Small intestine (tissue), 7 donors: ENCODE results near the gene DNAJB6. TPM values are rescaled to one million over a fixed set of nuclear protein-coding genes. Genes with fewer than 3 reads are reported as not detected.
"Not testable (repeated sequence)": the region's sequence is repeated elsewhere in the genome, so short reads cannot be mapped to it uniquely, and the experiment has no call there.

Experiments used
- DNase-seq, 2 donors: peaks; one replicate each; pipeline versions ENCODE4 v3.0.0 to v3.0.0-alpha.2; 2013
- FAIRE-seq: peaks from 2 replicates; lab custom pipeline; 2012; peaks lifted over from hg19 to GRCh38; lab: Jason Lieb, UNC
- H3K27ac ChIP-seq, 3 donors: one replicate each; pipeline ENCODE4 v1.5.1; 2013; ENCODE audit warnings: low read length in 2 of 3, mild to moderate bottlenecking in 2 of 3, control low read depth in 1 of 3, inconsistent platforms in 1 of 3, low read depth in 1 of 3, moderate library complexity in 1 of 3
- H3K27me3 ChIP-seq, 3 donors: one replicate each; pipeline ENCODE4 v1.6.1; 2013; ENCODE audit warnings: low read length in 3 of 3, inconsistent platforms in 1 of 3; ENCODE audit not compliant: control insufficient read depth in 3 of 3, insufficient read depth in 3 of 3
- H3K36me3 ChIP-seq, 3 donors: one replicate each; pipeline ENCODE4 v1.6.1; 2013; ENCODE audit warnings: low read length in 3 of 3, inconsistent platforms in 1 of 3, low read depth in 1 of 3, mild to moderate bottlenecking in 1 of 3, moderate library complexity in 1 of 3; ENCODE audit not compliant: control insufficient read depth in 3 of 3, insufficient read depth in 2 of 3
- H3K4me1 ChIP-seq, 3 donors: one replicate each; pipeline ENCODE4 v1.6.1; 2013; ENCODE audit warnings: low read length in 2 of 3, inconsistent platforms in 1 of 3, low read depth in 1 of 3, mild to moderate bottlenecking in 1 of 3, moderate library complexity in 1 of 3; ENCODE audit not compliant: control insufficient read depth in 3 of 3, insufficient read depth in 2 of 3
- H3K4me3 ChIP-seq, 3 donors: one replicate each; pipeline ENCODE4 v1.5.1; 2013; ENCODE audit warnings: low read length in 3 of 3, control low read depth in 1 of 3, inconsistent platforms in 1 of 3, low read depth in 1 of 3, mild to moderate bottlenecking in 1 of 3, moderate library complexity in 1 of 3
- H3K9me3 ChIP-seq, 2 donors: one replicate each; pipeline ENCODE4 v1.6.1; 2013; ENCODE audit warnings: low read depth in 1 of 2, low read length in 1 of 2; ENCODE audit not compliant: control insufficient read depth in 2 of 2, insufficient read depth in 1 of 2
- WGBS, 3 donors: extraction: QIAGEN DNeasy Blood & Tissue Kit; methylation state at CpG; one replicate each; pipeline ENCODE4 v1.1.7; 2013; 5-methylcytosine and 5-hydroxymethylcytosine counted together
- polyA plus RNA-seq, 4 donors: library from polyadenylated mRNA; stranded (reverse) in 3 of 4; unstranded in 1 of 4; fragments of 200-250 nt in 3 of 4; fragments of 120-200 nt in 1 of 4; gene quantifications; one replicate each; pipeline versions ENCODE4 v1.2.1 to v1.2.3, GENCODE V29; 2013
- donor health status: healthy with polysubstance abuse.
- donor health status: control.
- donor health status: control.
- donor health status: Bipolar disorder and iron deficiency.
- donor health status: healthy.

Gene DNAJB6
- polyA plus RNA-seq, 4 donors, result 61.7 to 88.1 (median 66.9) TPM

DNA sequence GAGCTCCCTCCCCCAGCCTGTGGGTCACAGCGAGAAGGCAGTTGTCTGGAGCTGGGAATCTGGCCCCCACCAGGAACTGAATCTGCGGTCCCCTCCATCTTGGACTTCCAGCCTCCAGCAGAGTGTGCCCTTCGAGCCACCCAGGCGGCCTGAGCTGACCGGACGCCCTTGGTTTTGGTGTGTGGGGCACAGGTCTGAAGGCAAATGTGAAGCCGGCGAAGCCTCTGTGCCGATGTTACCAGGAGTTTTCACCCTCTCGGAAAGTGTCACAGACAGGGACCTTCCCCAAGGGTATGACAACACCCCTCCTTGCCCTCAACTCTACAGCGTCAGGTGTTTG is 109.1 kb downstream of the DNAJB6 start:
- Histone ChIP-seq H3K9me3 (peaks cover 0 to 4% of the 10 kb centered on the region in 2 donors), H3K4me1 (no peaks in the 10 kb centered on the region), H3K27me3 (no peaks in the 10 kb centered on the region), H3K4me3 (no peak overlapping the region), H3K27ac (no peak overlapping the region), H3K36me3 (no peaks in the 10 kb centered on the region)
- no peak for FAIRE-seq
- 89 to 97% (median 91%) methylated on average over 11 of the region's 11 CpGs for WGBS, 3 donors
- no peak for DNase-seq

GRCh38 chr7:157446322-157446721 is 109.5 kb downstream of the DNAJB6 start:
- no peak for FAIRE-seq
- Histone ChIP-seq H3K4me3 (no peak overlapping the region), H3K4me1 (no peaks in the 10 kb centered on the region), H3K9me3 (peaks cover 0 to 4% of the 10 kb centered on the region in 2 donors), H3K36me3 (no peaks in the 10 kb centered on the region), H3K27me3 (no peaks in the 10 kb centered on the region), H3K27ac (no peak overlapping the region)
- WGBS, 3 donors, result 63 to 65% (median 63%) methylated on average over 6 of the region's 6 CpGs
- DNase-seq, result no peak

GRCh38 chr7:157454003-157454402 is 117.2 kb downstream of the DNAJB6 start:
- 82 to 87% (median 86%) methylated on average over 12 of the region's 12 CpGs for WGBS, 3 donors
- not testable (repeated sequence) for FAIRE-seq, H3K4me1 ChIP-seq, H3K4me3 ChIP-seq, DNase-seq, H3K27me3 ChIP-seq, H3K36me3 ChIP-seq, H3K27ac ChIP-seq, H3K9me3 ChIP-seq

DNA sequence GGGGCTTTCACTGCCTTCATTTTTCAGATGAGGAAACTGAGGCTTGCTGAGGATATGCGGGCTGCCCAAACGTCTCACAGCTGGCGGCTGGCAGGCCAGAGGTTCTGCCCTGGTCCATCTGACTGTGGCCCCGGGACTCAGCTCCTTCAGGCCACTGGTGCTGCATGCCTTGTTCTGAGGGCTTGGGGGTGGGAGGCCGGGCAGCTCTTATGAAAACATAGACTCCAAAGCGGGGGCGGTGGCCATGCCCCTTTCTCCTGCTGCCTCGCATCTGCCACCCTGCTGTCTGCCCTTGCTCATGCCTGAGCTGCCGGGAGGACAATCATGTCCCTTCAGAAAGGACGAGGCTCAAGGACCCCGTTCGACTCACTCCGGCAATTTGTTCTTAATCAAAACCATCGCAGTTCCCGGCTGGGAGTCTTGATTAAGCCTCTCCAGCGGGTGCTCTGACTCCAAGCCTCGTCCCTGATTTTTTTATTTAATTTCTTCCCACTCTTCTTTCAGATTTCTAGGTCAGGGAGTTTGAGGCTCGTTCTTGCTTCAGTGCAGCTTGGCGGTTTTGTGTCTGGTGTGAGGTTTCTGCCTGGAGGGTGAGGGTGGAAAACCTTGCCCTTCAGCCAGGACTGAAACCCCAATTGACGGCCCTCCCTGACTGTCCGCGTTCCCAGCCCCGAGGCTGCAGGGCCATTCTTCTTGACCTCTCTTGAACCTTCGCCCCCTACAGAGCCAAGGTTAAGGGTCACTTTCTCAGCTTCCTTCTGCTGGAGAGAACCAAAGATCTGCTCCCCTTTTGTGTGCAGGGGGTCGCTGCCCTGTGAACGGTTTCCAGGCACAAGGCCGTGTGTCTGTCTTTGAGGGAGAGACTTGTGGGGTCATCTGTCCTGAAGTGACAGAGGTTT is 120.8 kb downstream of the DNAJB6 start:
- no peaks in the 10 kb centered on the region for H3K4me1 ChIP-seq
- WGBS, 3 donors, result 64 to 73% (median 72%) methylated on average over 27 of the region's 27 CpGs
- no peak for DNase-seq
- H3K27ac ChIP-seq, result no peak overlapping the region
- FAIRE-seq, result no peak
- H3K4me3 ChIP-seq, result no peak overlapping the region
- no peaks in the 10 kb centered on the region for H3K36me3 ChIP-seq
- H3K27me3 ChIP-seq, result peaks cover 0 to 4% (median 2%) of the 10 kb centered on the region in 3 donors
- H3K9me3 ChIP-seq, result no peaks in the 10 kb centered on the region

- FAIRE-seq, result no peak
- Histone ChIP-seq H3K27ac (no peak overlapping the region), H3K36me3 (no peaks in the 10 kb centered on the region), H3K9me3 (no peaks in the 10 kb centered on the region), H3K4me1 (no peaks in the 10 kb centered on the region), H3K4me3 (no peak overlapping the region), H3K27me3 (peaks cover 0 to 4% (median 2%) of the 10 kb centered on the region in 3 donors)
- 77 to 85% (median 80%) methylated on average over 9 of the region's 9 CpGs for WGBS, 3 donors
- no peak for DNase-seq
Observed at GRCh38 chr7:157458254-157458633, 121.4 kb downstream of the DNAJB6 start.

DNA sequence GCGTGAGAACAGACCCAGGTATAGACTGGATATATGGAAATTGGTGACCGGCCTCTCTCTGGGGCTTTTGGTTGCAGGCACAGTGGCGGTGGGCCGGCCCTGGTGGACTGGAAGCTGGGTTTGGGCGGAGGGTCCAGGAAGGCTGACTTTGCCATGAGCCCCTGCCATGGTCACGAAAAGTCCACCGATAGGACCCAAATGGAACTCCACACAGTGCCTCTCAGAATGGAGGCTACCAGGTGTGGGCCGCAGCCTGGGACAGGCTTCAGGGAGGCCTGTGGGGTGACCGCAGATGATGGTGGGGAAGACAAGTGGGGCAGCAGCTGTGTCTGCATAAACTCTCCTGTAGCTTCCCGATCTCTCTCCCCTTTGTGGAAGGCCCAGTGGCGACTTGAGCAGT is 123.2 kb downstream of the DNAJB6 start:
- 92 to 96% (median 94%) methylated on average over 11 of the region's 11 CpGs for WGBS, 3 donors
- Histone ChIP-seq H3K27me3 (peaks cover 0 to 6% (median 2%) of the 10 kb centered on the region in 3 donors), H3K27ac (no peak overlapping the region), H3K4me3 (no peak overlapping the region), H3K36me3 (no peaks in the 10 kb centered on the region), H3K4me1 (no peaks in the 10 kb centered on the region), H3K9me3 (no peaks in the 10 kb centered on the region)
- no peak for FAIRE-seq
- DNase-seq, result no peak

DNA sequence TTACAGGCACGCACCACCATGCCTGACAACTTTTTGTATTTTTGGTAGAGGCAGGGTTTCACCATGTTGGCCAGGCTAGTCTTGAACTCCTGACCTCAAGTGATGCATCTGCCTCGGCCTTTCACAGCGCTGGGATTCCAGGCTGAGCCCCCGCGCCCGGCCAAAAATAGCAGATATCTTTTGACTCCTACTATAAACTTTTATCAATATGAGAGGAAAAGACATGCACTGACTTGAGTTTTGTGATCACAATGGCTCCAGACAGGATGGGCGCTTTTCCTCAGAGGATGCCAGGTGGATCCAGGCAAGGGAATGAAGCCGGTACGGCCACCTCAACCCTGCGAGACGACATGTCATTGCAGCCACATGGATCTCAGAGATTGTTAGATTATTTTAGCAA is 123.9 kb downstream of the DNAJB6 start:
- H3K4me1 ChIP-seq, result no peaks in the 10 kb centered on the region
- no peak for FAIRE-seq
- no peak for DNase-seq
- H3K36me3 ChIP-seq, result no peaks in the 10 kb centered on the region
- 84 to 85% (median 84%) methylated on average over 11 of the region's 11 CpGs for WGBS, 3 donors
- H3K27ac ChIP-seq, result no peak overlapping the region
- H3K27me3 ChIP-seq, result peaks cover 0 to 6% (median 2%) of the 10 kb centered on the region in 3 donors
- no peak overlapping the region for H3K4me3 ChIP-seq
- H3K9me3 ChIP-seq, result no peaks in the 10 kb centered on the region

DNA sequence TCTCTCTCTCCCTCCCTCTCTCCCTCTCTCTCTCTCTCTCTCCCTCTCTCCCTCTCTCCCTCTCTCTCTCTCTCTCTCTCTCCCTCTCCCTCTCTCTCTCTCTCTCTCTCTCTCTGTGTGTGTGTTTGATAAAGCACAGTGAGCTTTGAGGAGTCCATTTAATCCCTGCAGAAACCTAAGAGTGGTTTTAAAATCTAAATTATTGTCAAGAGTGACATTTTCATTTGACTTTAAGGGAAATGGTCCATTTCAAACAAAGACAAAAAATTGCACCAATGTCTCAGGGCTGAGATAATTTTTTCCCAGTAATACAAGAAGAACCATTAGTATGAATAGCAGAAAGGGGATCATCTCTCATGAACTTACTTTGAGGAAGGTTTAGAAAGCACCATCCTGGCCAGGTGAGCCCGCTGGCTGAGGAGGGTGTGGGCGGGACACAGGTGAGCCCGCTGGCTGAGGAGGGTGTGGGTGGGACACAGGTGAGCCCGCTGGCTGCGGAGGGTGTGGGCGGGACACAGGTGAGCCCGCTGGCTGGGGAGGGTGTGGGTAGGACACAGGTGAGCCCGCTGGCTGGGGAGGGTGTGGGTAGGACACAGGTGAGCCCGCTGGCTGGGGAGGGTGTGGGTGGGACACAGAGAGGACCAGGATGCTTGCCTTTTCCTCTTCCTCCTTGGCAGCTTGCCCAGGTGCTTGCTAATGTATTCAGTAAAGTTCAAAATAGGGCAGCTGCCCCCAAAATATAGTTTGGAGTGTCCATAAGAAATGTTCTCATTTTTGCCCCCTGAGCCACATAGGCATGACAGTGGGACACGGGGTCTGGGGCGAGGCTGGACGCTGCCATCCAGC is 125.0 kb downstream of the DNAJB6 start:
- FAIRE-seq (no peak), DNase-seq (no peak)
- Histone ChIP-seq H3K36me3 (no peaks in the 10 kb centered on the region), H3K27ac (no peak overlapping the region), H3K4me1 (no peaks in the 10 kb centered on the region), H3K27me3 (peaks cover 0 to 8% (median 7%) of the 10 kb centered on the region in 3 donors), H3K4me3 (no peak overlapping the region), H3K9me3 (no peaks in the 10 kb centered on the region)
- WGBS, 3 donors, result 32 to 52% (median 35%) methylated on average over 7 to 12 of the region's 12 CpGs
